GM19468 (cell line): ENCODE measurements around the gene NFYC.
"Not testable (repeated sequence)": the region's sequence is repeated elsewhere in the genome, so short reads cannot be mapped to it uniquely, and the experiment has no call there.

Source experiments
- ATAC-seq: cut with Tn5 transposase; IDR thresholded peaks from one replicate; pipeline ENCODE4 v1.9.1; 2021; ENCODE audit warnings: mild to moderate bottlenecking, moderate library complexity, moderate number of reproducible peaks; ENCODE audit not compliant: unreplicated experiment; ENCODE audit errors: extremely low read depth

Gene NFYC

DNA sequence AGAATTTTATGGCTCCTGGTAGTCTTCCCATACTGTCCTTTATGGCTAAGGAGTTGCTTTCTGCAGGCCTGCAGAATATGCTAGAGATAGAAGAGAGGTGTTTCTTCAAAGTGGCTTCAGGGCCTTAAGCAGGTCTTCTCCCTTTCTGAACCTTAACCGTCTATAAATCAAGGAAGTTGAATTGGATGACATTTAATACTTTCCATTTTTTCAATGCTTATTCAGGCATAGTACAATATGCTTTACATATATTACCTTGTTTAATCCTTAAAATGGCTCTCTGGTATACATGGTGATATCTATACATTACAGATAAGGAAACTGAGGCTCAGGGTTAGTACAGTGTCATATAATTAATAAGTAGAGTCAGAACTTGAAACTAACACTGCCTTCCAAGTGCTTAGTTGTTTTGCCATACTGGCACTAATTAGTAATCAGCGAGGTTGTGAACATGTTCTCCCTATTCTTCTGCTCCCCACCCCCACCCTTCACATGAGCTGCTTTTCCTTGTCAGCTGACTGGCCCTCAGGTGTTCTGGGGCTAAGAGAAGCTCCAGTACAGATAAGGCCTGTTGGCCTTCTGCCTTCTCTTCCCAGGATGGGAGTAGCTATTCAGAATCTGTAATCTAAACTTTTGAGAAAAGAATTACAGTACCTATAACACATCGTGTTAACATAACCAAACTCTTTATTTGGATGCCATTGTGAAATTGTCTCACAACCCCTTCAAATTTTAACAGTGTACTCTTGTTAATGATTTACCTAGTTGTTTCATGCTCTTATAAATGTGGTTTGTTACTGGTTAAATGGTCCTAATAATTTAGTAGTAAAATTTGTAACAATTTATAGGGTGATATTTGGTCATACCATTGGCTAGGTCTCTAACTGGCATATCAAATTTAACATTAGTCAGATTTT, 13.6 kb downstream of the NFYC start:
- ATAC-seq = no peak

DNA sequence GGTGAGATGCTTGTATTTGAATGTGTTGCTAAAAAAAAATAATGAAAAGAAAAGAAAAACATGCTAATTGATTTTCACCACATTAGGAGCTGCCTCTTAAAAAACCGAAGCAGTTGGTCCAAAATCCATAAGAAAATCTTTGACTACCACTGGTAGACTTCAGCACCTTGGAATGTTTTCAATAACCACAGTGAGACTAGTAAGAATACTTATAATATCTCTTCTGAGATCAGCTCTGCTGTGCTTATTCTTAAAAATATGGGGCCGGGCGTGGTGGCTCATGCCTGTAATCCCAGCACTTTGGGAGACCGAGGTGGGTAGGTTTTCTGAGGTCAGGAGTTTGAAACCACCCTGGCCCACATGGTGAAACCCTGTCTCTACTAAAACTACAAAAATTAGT, 15.1 kb downstream of the NFYC start:
- ATAC-seq = no peak

DNA sequence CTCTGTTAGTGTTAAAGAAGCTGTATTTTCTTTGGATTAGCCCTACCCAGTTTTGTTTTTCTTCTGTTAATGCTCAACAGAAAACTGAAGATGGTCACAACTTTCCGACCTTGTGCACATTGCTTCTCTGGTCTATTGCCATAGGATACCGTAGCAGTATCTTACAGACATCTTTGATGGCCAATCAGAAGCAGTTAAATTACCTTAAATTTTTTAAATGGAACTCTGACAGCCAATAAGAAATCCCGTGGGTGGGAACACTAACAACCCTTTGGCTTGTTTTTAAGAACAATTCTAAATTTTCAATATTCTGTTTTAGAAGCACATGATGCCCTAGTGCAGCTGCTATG, 17.2 kb downstream of the NFYC start:
- peak; percentile 24 for ATAC-seq

DNA sequence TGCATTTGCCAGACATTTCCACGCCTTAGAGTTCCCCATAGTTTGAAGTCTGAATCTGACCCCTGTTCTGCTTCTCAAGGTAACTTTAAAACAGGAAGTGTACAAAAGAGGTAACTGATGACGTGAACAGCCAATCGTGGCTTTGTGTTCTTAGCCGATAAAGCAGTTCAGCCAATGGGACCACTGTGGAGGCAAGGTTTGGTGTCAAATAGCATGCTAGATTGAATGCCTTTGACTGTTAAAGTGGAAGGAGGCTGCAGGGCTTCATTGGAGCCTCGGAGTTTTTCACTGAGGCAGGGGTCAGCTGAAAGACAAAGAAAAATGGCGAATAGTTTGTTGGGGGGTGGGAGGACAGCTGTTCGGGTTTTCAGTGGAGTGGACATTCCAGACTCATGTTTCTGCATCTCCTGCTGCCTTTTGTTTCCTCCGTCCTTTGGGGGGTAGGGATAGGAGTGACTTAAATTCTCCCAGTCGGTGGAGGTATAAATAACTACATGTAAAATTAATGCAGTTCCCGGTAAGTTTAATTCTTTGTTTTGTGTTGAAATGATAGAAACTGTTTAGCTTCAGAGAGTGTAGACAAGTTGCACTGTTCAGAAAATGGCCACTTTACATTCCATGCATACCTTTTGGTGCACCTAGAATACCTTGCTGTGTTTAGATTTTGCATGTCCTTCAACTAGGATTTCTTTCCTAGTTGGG, 17.7 kb downstream of the NFYC start:
- peak; percentile 80 for ATAC-seq

DNA sequence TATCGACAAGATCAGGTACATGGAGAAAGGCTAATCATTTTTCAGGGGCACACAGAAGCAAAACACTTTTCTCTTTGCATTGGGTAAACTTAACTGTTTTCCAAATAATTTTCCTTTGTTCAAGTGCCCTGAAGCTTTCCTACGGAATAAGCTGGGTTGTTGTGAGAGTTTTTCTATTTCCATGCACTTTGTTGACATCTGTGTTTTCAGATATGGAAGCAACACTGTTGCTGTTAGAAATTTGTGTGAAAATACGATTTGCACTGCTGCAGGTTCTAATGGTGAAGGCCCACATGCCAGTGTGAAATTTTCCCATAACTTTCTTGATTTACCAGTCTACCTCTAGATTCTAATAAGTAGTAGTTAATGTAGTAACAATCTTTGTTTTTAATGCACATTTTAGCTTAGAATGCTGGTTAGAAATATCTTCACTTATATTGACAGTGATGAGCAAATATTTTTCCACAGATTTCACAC, 18.3 kb downstream of the NFYC start:
- no peak for ATAC-seq

DNA sequence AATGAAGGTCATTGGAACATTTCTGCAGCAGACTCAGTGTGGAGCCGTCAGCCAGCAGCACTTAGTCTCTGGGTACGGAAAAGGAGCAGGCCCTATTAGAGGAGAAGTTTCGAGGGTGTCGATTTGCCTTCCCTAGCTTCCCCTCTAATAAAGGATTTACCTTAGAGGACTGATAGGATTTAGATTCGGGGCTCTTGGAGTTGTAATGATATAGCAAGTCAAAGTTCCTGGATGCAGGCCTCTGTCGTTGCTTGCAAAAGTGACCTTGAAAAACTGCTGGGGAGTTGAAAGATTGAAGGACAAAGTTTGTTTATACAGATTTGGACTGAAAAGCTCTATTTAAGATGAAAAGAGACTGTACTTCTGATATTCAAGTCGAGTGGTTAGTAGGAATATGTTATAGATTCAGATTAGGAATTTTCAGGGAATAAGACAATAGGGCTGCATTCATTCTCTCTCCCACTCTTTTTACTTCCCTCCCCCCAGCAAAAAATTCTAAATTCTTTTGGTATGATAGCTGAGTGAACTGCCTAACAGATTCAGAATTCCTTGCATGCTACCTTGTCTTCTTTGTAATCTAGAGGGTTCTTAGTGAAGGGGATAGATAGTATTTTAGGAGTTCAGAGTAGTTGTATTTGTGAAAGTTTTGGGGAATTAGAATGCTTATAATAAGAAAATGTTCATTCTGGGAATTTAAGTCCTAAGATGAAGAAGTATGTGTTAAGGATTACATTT, 19.2 kb downstream of the NFYC start:
- no peak for ATAC-seq

DNA sequence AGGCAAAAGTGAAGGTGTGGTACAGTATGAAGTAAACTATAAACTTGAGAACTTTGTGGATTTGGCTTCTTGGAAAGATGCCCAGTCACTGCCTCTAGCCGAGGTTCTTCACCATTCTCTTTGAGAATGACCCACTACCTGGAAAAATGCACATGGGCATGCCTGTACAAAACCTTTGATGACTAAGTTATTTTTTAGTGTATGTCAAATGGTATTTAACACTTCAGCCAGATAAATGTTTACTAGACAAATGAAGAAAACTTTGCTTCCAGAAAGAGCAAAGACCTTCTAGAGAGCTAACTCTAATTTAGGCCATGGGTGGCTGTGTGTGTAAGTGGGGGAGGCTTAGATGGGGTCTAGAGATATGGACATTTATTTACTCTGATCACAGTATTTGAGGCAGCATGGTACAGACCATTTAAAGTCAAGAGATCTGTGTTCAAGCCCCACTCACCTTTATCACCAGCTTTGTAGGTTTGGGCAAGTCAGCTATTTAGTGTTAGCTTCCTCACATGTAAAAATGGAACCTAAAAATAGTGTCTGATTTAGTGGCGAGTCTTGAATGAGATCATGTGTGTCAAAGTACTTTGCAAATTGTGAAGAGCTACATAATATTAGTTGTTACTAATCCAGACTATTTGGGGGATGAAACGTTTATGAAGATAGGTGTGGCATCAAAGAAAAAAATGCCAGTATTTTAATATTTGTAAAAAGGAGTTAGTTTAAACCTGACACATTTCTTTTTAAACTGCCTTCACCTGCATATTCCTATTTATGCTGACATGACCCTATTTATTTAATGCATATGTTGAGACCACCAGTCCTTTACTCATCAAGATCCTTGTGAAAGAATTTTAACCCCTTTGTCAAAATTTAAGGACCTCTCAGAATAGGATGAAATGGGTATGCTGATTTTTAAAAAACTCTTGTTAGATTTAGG, 20.2 kb downstream of the NFYC start:
- no peak for ATAC-seq

DNA sequence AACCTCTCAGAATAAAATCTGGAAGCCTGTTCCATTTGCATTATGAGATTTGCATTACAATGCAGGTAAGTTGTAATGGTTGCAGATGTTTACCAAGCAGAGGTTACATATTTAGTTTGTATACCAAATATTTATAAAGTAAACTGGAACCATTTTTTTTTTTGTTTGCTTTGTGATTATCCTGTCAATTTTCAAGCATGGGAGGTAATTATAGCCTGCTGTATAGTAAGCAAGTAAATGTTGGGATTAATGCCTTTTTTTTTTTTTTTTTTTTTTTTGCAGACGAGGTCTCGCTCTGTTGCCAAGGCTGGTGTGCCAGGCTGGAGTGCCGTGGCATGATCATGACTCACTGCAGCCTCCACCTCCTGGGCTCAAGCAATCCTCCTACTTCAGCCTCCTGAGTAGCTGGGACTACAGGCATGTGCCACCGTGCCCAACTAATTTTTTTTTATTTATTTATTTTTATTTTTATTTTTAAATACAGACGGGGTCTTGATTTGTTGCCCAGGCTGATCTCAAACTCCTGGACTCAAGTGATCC, 21.0 kb downstream of the NFYC start:
- ATAC-seq = no peak

DNA sequence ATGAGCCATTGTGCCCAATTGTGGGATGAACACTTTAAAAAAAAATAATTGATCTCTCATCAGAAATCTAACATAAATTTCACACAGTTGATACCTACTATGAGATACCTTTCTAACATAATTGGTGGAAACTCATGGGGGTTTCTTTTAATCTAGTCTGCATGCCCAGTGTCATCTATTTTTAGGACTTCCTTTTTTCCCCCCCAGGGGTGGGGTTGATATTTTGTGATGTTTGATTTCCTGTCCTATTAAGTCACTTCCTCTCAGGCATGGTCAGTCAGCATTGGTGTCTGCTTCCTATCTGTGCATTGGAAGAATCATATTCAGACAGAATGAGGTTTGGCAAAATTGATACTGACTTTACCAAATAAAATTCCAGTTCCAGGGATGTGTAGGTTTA, 21.5 kb downstream of the NFYC start:
- ATAC-seq = no peak

DNA sequence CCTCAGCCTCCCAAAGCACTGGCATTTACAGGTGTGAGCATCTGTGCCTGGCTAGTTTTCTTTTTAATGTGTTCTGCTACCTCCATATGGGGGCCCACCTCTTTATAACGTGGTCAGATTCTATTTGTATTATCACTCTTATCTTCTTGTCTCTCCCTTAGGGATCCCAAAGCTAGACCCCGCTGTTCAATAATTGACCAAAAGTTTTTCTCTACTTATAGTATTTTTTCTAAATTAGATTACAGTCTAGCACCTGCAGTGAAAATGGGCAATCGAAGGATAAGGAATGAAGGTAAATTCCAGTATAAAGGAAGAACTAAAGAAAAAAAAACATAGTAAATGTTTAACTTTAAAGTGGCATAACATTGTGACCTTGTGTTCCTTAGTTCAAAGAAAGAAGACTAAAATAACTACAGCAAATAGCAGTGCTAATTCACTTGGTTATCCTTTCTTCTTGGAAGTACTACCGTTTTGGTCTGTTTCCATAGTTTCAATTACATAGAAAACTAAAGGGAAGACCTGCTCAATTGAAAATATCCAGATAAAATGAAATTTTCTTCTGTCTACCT, 24.1 kb downstream of the NFYC start:
- ATAC-seq = no peak

DNA sequence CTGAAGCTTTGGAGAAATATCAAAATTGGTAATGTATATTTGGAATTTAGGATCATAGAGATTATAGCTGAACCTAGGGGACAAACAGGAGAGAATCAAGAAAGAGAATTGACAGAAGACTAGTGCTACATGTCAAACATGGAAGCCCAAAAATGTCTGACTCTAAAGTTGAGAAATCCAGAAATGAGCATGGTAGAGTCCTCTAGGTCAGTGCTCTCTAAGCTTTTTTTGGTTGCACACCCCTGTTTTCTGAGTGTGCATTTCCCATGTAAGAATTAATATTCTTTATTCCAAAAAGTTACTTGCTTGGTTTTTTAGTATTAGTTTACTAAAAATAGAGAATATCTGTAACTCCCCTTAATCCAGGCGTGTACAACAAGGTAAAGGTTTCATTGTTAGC, 25.6 kb downstream of the NFYC start:
- ATAC-seq = no peak

DNA sequence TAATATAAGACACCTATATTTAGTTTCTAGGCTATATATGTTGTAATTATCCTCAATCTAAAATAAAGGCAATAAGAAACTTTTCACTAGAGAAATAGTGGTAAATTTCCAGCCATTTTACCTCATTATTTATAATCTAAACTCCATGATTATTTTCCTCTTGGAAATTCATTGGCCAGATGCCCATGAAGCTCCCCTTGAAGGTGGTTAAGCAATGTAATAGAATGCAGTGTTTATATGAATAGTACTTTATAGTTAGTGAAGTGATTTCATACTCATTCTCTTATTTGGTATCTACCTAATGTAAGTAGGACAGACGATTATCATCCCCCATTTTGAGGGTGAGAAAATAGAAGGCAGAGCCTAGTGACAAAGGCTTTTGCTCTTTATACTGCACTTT, 26.5 kb downstream of the NFYC start:
- ATAC-seq = no peak

DNA sequence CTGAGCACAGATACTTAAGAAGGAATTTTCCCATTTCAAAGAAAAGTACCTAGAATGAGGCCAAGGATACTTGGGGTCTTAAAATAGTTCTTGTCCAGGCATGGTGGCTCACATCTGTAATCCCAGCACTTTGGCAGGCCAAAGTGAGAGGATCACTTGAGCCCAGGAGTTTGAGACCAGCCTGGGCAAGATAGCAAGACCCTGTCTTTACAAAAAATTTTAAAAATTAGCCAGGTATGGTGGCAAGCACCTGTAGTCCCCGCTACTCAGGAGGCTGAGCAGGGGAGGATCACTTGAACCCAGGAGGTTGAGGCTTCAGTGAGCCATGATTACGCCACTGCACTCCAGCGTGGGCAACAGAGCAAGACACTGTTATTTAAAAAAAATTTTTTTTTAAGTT, 29.0 kb downstream of the NFYC start:
- no peak for ATAC-seq

DNA sequence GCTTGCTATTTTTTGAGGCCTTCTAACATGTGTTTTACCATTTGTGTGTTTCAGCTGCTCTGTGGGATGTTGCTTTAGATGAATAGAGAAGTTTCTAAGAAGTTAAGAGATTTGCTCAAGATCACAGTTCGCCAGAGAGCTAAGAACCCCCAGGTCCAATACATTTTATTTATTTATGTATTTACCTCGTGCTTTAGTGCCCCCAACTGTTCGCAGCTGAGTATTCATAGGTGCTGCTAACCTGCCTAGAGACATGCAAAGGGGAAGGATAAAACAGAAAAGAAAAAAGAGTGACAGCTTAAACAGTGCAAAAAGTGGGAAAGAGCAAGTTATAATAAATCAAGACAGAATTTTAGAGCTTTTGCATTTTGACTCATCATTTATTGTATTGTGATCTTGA, 31.1 kb downstream of the NFYC start:
- no peak for ATAC-seq

DNA sequence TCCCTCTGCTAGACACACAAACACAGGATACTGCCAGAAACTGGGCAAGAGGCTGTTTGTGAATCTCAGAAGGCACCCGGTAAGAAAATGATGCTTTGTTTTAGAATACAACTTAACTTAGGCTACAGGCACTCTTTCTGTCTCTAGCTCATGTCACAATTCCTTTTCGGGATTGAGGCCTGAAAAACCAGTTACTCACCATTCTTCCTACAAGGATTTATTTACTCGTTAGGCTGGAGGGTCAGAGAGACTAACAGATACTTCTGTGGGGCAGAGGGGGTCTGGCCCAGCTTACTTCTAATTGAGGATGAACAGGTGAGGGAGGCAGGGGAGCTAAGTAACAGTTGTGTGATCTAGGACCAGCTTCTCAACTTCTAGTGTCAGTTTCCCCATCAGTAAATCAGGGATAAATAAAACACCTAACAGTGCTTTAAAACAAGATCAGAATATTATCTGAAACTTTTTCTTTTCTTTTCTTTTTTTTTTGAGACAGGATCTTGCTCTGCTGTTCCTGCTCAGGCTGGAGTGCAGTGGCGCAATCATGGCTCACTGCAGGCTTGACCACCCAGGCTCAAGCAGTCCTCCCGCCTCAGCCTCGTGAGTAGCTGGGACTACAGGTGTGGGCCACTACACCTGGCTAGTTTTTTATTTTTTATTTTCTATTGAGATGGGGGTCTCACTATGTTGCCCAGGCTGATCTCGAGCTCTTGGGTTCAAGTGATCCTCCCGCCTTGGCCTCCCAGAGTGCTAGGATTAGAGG, 31.9 kb downstream of the NFYC start:
- ATAC-seq = no peak

DNA sequence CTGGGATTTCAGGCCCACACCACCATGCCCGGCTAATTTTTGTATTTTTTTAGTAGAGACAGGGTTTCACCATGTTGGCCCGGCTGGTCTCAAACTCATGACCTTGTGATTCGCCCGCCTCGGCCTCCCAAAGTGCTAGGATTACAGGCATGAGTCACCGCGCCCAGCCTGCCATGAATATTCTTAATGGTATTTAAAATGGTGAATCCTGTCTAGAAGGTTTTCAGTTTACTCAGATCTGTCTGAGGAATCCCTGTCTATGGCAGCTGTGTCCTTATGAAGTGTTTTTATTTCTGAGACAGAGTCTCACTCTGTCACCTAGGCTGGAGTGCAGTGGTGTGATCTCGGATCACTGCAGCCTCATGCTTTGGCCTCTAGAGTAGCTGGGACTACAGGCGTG, 36.2 kb downstream of the NFYC start:
- ATAC-seq = not testable (repeated sequence)

DNA sequence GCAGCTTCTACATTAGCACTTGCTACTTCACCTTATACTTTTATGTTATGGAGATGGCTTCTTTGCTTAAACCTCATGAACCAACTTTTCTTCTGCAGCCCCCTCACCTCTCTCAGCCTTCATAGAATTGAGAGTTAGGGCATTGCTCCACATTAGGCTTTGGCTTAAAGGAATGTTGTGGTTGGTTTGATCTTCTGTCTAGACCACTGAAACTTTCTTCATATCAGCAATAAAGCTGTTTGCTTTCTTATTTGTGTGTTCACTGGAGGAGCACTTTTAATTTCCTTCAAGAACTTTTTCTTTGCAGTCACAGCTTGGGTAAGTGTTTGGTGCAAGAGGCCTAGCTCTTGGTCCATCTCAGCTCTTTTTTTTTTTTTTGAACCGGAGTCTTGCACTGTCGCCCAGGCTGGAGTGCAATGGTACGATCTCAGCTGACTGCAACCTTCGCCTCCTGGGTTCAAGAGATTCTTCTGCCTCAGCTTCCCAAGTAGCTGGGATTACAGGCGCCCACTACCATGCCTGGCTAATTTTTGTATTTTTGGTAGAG, 37.9 kb downstream of the NFYC start:
- ATAC-seq = not testable (repeated sequence)

DNA sequence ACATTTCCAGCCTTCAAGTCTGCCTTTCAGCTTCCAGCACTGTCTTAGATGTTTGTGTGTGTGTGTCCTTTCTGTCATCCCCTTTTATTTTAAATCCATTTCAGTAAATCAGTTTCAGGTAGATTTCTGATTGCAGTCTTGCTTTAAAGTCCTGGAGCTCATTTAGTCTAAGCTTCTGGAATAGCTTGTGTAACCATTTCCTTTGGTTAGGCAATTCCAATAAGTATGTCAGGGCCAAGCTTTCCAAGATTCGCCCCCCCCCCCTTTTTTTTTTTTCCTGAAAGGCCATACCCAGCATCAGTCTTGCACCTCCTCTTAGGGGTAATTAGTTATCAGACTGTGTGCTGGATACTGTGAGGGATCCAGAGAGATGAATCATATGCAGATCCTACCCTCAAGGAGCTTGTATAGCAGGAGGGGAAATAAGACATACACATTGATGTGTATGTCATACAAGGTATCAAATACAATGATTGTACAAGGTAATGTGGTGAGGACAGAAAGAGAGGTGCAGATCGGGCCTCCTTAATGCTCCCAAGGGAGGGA, 41.3 kb downstream of the NFYC start:
- ATAC-seq = no peak
